ENCODE measurements around the gene SKP1.

Gene SKP1

GRCh38 chr5:134142052-134142451 lies 34.7 kb downstream of the SKP1 start:
- no peak for DNase-seq

- DNase-seq: no peak
These were observed 35.3 kb downstream of the SKP1 start for GRCh38 chr5:134141331-134142050.

GRCh38 chr5:134140530-134141201 lies 36.1 kb downstream of the SKP1 start:
- DNase-seq: peak; percentile 12

- no peak for DNase-seq
These were observed 36.8 kb downstream of the SKP1 start for GRCh38 chr5:134139891-134140469.

GRCh38 chr5:134139377-134139851 lies 37.3 kb downstream of the SKP1 start:
- no peak for DNase-seq

GRCh38 chr5:134138416-134139376 lies 38.1 kb downstream of the SKP1 start:
- no peak for DNase-seq

GRCh38 chr5:134136771-134137170 lies 40.0 kb downstream of the SKP1 start:
- DNase-seq: no peak

- DNase-seq: no peak
These were observed 40.5 kb downstream of the SKP1 start for GRCh38 chr5:134136221-134136631.

- DNase-seq: no peak
These were observed 41.6 kb downstream of the SKP1 start for GRCh38 chr5:134135091-134135655.

GRCh38 chr5:134133995-134134541 lies 42.7 kb downstream of the SKP1 start:
- no peak for DNase-seq

GRCh38 chr5:134133188-134133994 lies 43.4 kb downstream of the SKP1 start:
- DNase-seq: no peak

GRCh38 chr5:134132372-134133187 lies 44.2 kb downstream of the SKP1 start:
- no peak for DNase-seq

- DNase-seq: no peak
These were observed 45.0 kb downstream of the SKP1 start for GRCh38 chr5:134131578-134132350.

GRCh38 chr5:134131165-134131564 lies 45.6 kb downstream of the SKP1 start:
- no peak for DNase-seq

- no peak for DNase-seq
These were observed 46.4 kb downstream of the SKP1 start for GRCh38 chr5:134130239-134130945.

GRCh38 chr5:134129411-134130238 lies 47.1 kb downstream of the SKP1 start:
- no peak for DNase-seq

- DNase-seq: no peak
These were observed 48.1 kb downstream of the SKP1 start for GRCh38 chr5:134128648-134128995.

Measured in NCI-H1105 treated with DMSO at 0.1 percent for 48 hours (cell line).